ENCODE results near the gene C5AR2.
A peak's percentile ranks its signal among the peaks of the same experiment; 100 is the strongest.
"Not testable (repeated sequence)": the region's sequence is repeated elsewhere in the genome, so short reads cannot be mapped to it uniquely, and the experiment has no call there.

The C5AR2 gene

DNA sequence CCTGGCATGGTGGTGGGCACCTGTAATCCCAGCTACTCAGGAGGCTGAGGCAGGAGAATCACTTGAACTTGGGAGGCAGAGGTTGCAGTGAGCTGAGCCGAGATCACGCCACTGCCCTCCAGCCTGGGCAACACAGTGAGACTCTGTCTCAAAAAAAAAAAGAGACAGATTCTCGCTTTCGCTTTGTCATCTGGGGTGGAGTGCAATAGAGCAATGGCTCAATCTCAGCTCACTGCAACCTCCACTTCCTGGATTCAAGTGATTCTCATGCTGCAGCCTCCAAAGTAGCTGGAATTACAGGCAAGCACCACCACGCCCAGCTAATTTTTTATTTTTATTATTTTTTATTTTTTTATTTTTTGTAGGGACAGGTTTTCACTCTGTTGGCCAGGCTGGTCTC lies 56.7 kb downstream of the C5AR2 start:
- not testable (repeated sequence) for DNase-seq (ENCODE audit: low spot score)

DNA sequence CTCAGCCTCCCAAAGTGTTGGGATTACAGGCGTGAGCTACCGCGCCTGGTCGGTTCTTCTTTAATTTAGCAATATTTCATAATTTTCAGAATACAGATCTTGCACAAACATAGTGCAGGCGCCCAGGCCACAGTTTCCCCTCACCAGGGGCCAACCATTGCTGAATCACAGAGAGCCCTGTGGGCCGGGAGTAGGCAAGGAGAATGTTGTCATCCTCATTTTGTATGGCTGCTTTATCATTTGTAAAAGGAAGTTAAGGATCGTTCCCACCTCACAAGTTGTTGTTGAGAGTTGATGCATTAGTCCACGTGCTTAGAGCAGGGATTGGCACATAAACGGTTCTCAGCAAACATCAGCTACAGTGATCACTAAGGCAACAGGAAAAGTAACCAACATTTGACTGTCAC lies 57.2 kb downstream of the C5AR2 start:
- no peak for DNase-seq (ENCODE audit: low spot score)

DNA sequence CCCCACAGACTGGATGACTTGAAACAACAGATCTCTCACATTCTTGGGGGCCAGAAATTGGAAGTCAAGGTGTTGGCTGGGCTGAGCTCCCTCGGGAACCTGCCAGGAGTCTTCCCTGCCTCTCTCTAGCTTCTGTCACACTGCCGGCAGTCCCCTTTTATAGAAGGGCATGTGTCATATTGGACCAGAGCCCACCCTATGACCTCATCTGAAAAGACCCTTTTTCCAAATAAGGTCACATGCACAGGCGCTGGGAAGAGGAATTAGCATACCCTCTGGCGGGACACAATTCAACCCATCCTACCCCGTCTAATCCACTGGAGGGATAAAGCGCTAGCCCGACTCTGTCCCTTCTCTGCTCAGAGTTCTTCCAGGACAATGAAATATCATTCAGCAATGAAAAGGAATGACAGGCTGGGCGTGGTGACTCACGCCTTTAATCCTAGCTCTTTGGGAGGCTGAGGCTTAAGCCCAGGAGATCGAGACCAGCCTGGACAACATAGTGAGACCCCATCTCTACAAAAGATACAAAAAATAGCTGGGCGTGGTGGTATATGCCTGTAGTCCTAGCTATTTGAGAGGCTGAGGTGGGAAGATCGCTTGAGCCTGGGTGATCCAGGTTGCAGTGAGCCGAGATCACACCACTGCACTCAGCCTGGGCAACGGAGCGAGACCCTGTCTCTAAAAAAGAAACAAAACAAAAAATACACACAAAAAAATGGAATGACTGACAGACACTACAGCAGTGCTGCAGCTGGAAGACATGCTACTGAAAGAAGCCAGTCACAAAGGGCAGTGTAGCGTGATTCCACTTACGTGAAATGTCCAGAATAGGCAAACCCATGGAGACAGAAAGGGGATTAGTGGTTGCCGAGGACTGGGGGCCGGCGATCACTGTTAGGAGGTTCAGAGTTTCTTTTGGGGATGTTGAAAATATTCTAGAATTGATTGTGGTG lies 58.8 kb downstream of the C5AR2 start:
- DNase-seq (ENCODE audit: low spot score): no peak

DNA sequence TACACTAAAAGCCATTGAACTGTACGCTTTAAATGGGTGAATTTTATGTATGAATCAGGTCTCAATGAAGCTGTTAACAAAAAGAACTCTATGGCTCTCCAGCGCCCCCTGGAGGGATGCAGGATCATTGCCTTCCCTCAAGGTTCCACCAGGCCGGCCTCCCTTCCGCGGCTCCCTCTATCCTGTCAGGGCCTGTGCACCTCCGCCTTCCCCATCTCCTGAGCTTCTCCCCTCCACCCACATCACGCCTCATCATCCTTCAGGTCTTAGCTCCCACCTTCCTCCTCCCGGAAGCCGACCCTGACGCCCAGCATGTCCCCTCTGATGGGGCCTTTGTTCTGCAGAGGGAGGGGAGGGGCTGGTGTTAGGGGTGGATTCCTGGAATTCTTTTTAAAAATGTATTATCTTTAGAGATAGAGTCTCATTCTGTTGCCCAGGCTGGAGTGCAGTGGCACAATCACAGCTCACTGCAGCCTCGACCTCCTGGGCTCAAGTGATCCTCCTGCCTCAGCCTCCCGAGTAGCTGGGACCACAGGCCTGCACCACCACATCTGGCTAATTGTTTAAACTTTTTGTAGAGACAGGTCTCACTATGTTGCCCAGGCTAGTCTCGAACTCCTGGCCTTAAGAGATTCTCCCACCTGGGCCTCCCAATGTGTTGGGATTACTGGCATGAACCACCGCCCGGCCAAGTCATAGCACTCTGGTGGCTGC lies 59.7 kb downstream of the C5AR2 start:
- DNase-seq (ENCODE audit: low spot score): peak; percentile 70
